ENCODE measurements around the gene AMHR2. TPM values are rescaled to one million over a fixed set of nuclear protein-coding genes. Genes with fewer than 3 reads are reported as not detected.

Gene AMHR2
- total and polyA plus RNA-seq, 2 experiments from 2014 or later = 0.24 TPM; not detected in 1

- ATAC-seq (no peak), DNase-seq (ENCODE audit: low spot score) (no peak)
- H3K36me3 Mint-ChIP-seq (ENCODE audit: low read depth) = peaks cover 12% of the 10 kb centered on the region; the same call in 2 of the 3 replicates
- peaks cover 17% of the 10 kb centered on the region for H4K20me1 ChIP-seq (replicated peaks; ENCODE audit: insufficient read depth)
- peaks cover 96% of the 10 kb centered on the region for H3K79me2 ChIP-seq (replicated peaks; ENCODE audit: insufficient read depth)
- TF ChIP-seq REST (IDR thresholded peaks at IDR 0.05; ENCODE audit: unreplicated experiment) (no peak), ZNF462 (CRISPR knock-in tag; IDR thresholded peaks at IDR 0.05) (no peak), CREB1 (CRISPR knock-in tag; IDR thresholded peaks at IDR 0.05; ENCODE audit: low read depth) (no peak), JUNB (IDR thresholded peaks at IDR 0.05; ENCODE audit: unreplicated experiment) (no peak), EZH2 (IDR thresholded peaks at IDR 0.05; ENCODE audit: low read depth, unreplicated experiment) (no peak), ZNF331 (CRISPR knock-in tag; IDR thresholded peaks at IDR 0.05; ENCODE audit: low read depth) (no peak)
- no peak overlapping the region for H3K4me3 ChIP-seq
- H3K4me2 ChIP-seq = no peak overlapping the region
- no peaks in the 10 kb centered on the region for H3K27me3 ChIP-seq (ENCODE audit: insufficient read depth)
- H3K9me2 ChIP-seq (ENCODE audit: insufficient read depth) = no peaks in the 10 kb centered on the region
- peaks cover 6% of the 10 kb centered on the region; the same call in 1 of the 2 replicates for H3K36me3 ChIP-seq (ENCODE audit: insufficient read depth)
- peaks cover 7% of the 10 kb centered on the region for H3K27me3 Mint-ChIP-seq (ENCODE audit: insufficient read depth, low read depth, poor library complexity)
- H3K4me1 Mint-ChIP-seq = peaks cover 4% of the 10 kb centered on the region; the same call in 2 of the 3 replicates
- no peak overlapping the region for H3K27ac ChIP-seq (ENCODE audit: low read depth)
- no peak overlapping the region; the same call in 1 of the 2 replicates for H3K27ac Mint-ChIP-seq
- no peaks in the 10 kb centered on the region for H3K9me3 Mint-ChIP-seq
- H3F3A ChIP-seq (replicated peaks; ENCODE audit: low read depth) = peaks cover 6% of the 10 kb centered on the region; the same call in 1 of the 2 replicates
- no peak overlapping the region for H3K4me3 Mint-ChIP-seq
- 0 out of 2 replicates have a peak, but pooled peaks cover under 1% of the 10 kb centered on the region for H3K4me1 ChIP-seq (ENCODE audit: insufficient read depth)
- no peak overlapping the region for H2AFZ ChIP-seq
Measured at GRCh38 chr12:53391724-53392123, 31.9 kb upstream of the AMHR2 start.
